GM12878 (cell line): Measurements from ENCODE around the gene EHBP1L1.

Experiments used
- SMC3 ChIP-seq: IDR thresholded peaks from 2 replicates; pipeline ENCODE4 v1.6.1; 2011; ENCODE audit warnings: low read length, improper control_type of control experiment, borderline replicate concordance
- TF ChIP-seq, protein P1 (sequence below), 3 experiments: IDR thresholded peaks in 2 of 3; conservative IDR thresholded peaks in 1 of 3; 2 replicates each; pipeline ENCODE4 v1.5.1; 2011; ENCODE audit warnings: low read depth in 3 of 3, low read length in 3 of 3, mild to moderate bottlenecking in 3 of 3, control low read depth in 2 of 3, moderate library complexity in 2 of 3, inconsistent platforms in 1 of 3, mixed read lengths in 1 of 3; ENCODE audit not compliant: control insufficient read depth in 2 of 3, insufficient read depth in 1 of 3; ENCODE audit errors: extremely low read depth in 1 of 3

DNA sequence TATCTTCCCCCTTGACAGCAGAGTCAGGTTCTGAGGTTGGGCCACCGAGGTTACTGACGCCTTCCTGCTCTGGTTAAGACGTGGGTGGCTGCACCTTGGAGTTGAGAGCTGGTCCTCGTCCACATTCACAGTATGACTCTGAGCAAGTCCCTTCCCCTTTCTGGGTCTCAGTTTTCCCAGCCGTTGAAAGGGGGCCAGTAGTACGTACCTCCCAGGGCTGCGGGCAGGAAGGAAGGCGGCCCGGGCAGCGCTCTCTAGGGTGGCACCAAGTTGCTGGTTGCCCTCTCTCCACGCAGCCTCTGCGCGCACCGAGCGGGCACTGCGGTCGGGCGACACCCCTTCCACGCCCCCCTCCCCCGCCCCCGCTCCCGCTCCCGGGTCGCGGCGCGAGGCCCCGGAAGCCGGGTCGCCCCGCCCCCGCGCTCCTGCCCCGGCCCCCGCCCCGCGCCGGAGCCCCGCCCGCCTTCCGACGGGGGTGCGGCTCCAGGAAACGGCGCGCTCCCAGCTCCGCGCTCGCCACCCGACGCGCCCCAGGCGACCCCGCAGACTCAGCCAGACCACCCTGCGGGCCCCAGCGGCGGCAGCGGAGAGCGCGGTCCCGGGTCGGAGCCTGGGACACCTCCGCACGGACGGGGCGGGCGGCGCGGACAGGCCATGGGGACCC, at the start of gene EHBP1L1:
- TF ChIP-seq, protein P1, sequence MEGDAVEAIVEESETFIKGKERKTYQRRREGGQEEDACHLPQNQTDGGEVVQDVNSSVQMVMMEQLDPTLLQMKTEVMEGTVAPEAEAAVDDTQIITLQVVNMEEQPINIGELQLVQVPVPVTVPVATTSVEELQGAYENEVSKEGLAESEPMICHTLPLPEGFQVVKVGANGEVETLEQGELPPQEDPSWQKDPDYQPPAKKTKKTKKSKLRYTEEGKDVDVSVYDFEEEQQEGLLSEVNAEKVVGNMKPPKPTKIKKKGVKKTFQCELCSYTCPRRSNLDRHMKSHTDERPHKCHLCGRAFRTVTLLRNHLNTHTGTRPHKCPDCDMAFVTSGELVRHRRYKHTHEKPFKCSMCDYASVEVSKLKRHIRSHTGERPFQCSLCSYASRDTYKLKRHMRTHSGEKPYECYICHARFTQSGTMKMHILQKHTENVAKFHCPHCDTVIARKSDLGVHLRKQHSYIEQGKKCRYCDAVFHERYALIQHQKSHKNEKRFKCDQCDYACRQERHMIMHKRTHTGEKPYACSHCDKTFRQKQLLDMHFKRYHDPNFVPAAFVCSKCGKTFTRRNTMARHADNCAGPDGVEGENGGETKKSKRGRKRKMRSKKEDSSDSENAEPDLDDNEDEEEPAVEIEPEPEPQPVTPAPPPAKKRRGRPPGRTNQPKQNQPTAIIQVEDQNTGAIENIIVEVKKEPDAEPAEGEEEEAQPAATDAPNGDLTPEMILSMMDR (IDR thresholded peaks at IDR 0.05 in 2 of 3, conservative IDR thresholded peaks at IDR 0.05 in 1 of 3; ENCODE audit: control insufficient read depth in 2 of 3, extremely low read depth in 1 of 3, insufficient read depth in 1 of 3, low read depth in 3 of 3, low read length in 3 of 3), result no peak
- no peak for TF ChIP-seq SMC3
